ENCODE data around the gene DYRK1A.
A peak's percentile ranks its signal among the peaks of the same experiment; 100 is the strongest.

Gene DYRK1A

GRCh38 chr21:37496972-37497371 lies 130.4 kb downstream of the DYRK1A start:
- Histone ChIP-seq H3K23ac (ENCODE audit: low read length in 2 of 2) (no peak overlapping the region), H3K4me3 (ENCODE audit: insufficient read depth in 1 of 2, low read depth in 1 of 2, low read length in 2 of 2) (no peak overlapping the region), H3K27ac (ENCODE audit: low read length, poor library complexity, severe bottlenecking) (no peak overlapping the region), H4K8ac (ENCODE audit: low read length) (no peak overlapping the region), H3K79me1 (replicated peaks; ENCODE audit: low read length, poor library complexity, severe bottlenecking) (peaks cover 17% of the 10 kb centered on the region), H4K91ac (ENCODE audit: low read length) (no peak overlapping the region), H2BK12ac (ENCODE audit: low read length in 2 of 2) (no peak overlapping the region), H2BK15ac (ENCODE audit: low read depth, poor library complexity, severe bottlenecking) (no peak overlapping the region), H3K9me3 (ENCODE audit: control insufficient read depth, low read length) (peaks cover 22% of the 10 kb centered on the region), H3K9ac (ENCODE audit: low read length) (peak overlapping the region; percentile 17), H3K4me1 (ENCODE audit: control insufficient read depth, insufficient read depth, low read depth, low read length) (no peaks in the 10 kb centered on the region), H3K36me3 (ENCODE audit: control insufficient read depth in 1 of 2, insufficient read depth in 2 of 2, low read depth in 1 of 2, low read length in 2 of 2) (peaks cover 3 to 87% of the 10 kb centered on the region in 2 experiments), H3K27me3 (ENCODE audit: control insufficient read depth in 1 of 2, insufficient read depth in 1 of 2, low read length in 2 of 2) (no peaks in the 10 kb centered on the region), H2AK5ac (ENCODE audit: low read length, severe bottlenecking) (no peak overlapping the region), H2BK5ac (ENCODE audit: low read depth, low read length, poor library complexity, severe bottlenecking) (no peak overlapping the region), H3K18ac (ENCODE audit: low read depth in 1 of 2, low read length in 2 of 2) (no peak overlapping the region), H2BK120ac (ENCODE audit: low read depth, low read length) (no peak overlapping the region), H2AFZ (ENCODE audit: low read depth, low read length) (no peak overlapping the region), H3K14ac (ENCODE audit: low read length in 2 of 2) (no peak overlapping the region), H3K4ac (ENCODE audit: low read depth in 1 of 2, low read length in 2 of 2) (no peak overlapping the region), H3K4me2 (ENCODE audit: low read length, poor library complexity, severe bottlenecking) (no peak overlapping the region)
- peak; percentile 12 for DNase-seq
- WGBS, result 100% methylated on average over 1 of the region's 4 CpGs

DNA sequence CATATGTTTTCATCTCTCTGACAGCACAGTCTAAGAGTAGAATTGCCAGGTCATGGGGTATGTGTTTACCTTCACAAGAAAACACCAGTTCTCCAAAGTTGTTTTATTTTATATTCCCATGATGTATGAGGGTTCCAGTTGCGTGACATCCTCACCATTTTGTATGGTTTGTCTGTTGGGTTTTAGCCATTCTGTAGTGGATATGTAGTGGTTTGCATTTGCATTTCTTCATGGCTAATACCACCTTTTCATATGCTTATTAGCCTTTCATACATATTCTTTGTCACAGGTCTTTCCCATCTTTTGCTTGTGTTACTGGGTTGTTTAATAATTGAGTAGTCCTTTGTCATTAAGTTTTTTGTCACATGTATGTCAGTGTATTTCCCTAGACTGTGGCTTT lies 132.1 kb downstream of the DYRK1A start:
- WGBS, result no CpG with 5 or more reads among the region's 1 CpG
- no peak overlapping the region for H3K14ac ChIP-seq (ENCODE audit: low read length in 2 of 2)
- H3K4me3 ChIP-seq (ENCODE audit: insufficient read depth in 1 of 2, low read depth in 1 of 2, low read length in 2 of 2), result no peak overlapping the region
- H3K4ac ChIP-seq (ENCODE audit: low read depth in 1 of 2, low read length in 2 of 2), result no peak overlapping the region
- peaks cover 16% of the 10 kb centered on the region for H3K79me1 ChIP-seq (replicated peaks; ENCODE audit: low read length, poor library complexity, severe bottlenecking)
- no peaks in the 10 kb centered on the region for H3K27me3 ChIP-seq (ENCODE audit: control insufficient read depth in 1 of 2, insufficient read depth in 1 of 2, low read length in 2 of 2)
- no peaks in the 10 kb centered on the region for H3K4me1 ChIP-seq (ENCODE audit: control insufficient read depth, insufficient read depth, low read depth, low read length)
- no peak overlapping the region for H3K4me2 ChIP-seq (ENCODE audit: low read length, poor library complexity, severe bottlenecking)
- no peak overlapping the region for H3K23ac ChIP-seq (ENCODE audit: low read length in 2 of 2)
- H2BK15ac ChIP-seq (ENCODE audit: low read depth, poor library complexity, severe bottlenecking), result no peak overlapping the region
- no peak overlapping the region for H2BK12ac ChIP-seq (ENCODE audit: low read length in 2 of 2)
- H3K9me3 ChIP-seq (ENCODE audit: control insufficient read depth, low read length), result peaks cover 37% of the 10 kb centered on the region
- H4K8ac ChIP-seq (ENCODE audit: low read length), result no peak overlapping the region
- no peak overlapping the region for H2BK5ac ChIP-seq (ENCODE audit: low read depth, low read length, poor library complexity, severe bottlenecking)
- DNase-seq, result no peak
- no peak overlapping the region for H4K91ac ChIP-seq (ENCODE audit: low read length)
- H2AFZ ChIP-seq (ENCODE audit: low read depth, low read length), result no peak overlapping the region
- H3K36me3 ChIP-seq (ENCODE audit: control insufficient read depth in 1 of 2, insufficient read depth in 2 of 2, low read depth in 1 of 2, low read length in 2 of 2), result peaks cover 3 to 87% of the 10 kb centered on the region in 2 experiments
- H3K27ac ChIP-seq (ENCODE audit: low read length, poor library complexity, severe bottlenecking), result no peak overlapping the region
- H3K9ac ChIP-seq (ENCODE audit: low read length), result no peak overlapping the region
- H2BK120ac ChIP-seq (ENCODE audit: low read depth, low read length), result no peak overlapping the region
- H2AK5ac ChIP-seq (ENCODE audit: low read length, severe bottlenecking), result no peak overlapping the region
- no peak overlapping the region for H3K18ac ChIP-seq (ENCODE audit: low read depth in 1 of 2, low read length in 2 of 2)

GRCh38 chr21:37502947-37503346 lies 136.4 kb downstream of the DYRK1A start:
- Histone ChIP-seq H3K18ac (ENCODE audit: low read depth in 1 of 2, low read length in 2 of 2) (no peak overlapping the region), H2BK15ac (ENCODE audit: low read depth, poor library complexity, severe bottlenecking) (no peak overlapping the region), H3K79me1 (replicated peaks; ENCODE audit: low read length, poor library complexity, severe bottlenecking) (peaks cover 23% of the 10 kb centered on the region), H3K27me3 (ENCODE audit: control insufficient read depth in 1 of 2, insufficient read depth in 1 of 2, low read length in 2 of 2) (no peaks in the 10 kb centered on the region), H3K36me3 (ENCODE audit: control insufficient read depth in 1 of 2, insufficient read depth in 2 of 2, low read depth in 1 of 2, low read length in 2 of 2) (peaks cover 23 to 81% of the 10 kb centered on the region in 2 experiments), H3K23ac (ENCODE audit: low read length in 2 of 2) (no peak overlapping the region), H2BK12ac (ENCODE audit: low read length in 2 of 2) (no peak overlapping the region), H4K91ac (ENCODE audit: low read length) (no peak overlapping the region), H2AFZ (ENCODE audit: low read depth, low read length) (no peak overlapping the region), H2BK5ac (ENCODE audit: low read depth, low read length, poor library complexity, severe bottlenecking) (no peak overlapping the region), H3K9me3 (ENCODE audit: control insufficient read depth, low read length) (peaks cover 37% of the 10 kb centered on the region), H3K4ac (ENCODE audit: low read depth in 1 of 2, low read length in 2 of 2) (no peak overlapping the region), H3K14ac (ENCODE audit: low read length in 2 of 2) (no peak overlapping the region), H2AK5ac (ENCODE audit: low read length, severe bottlenecking) (no peak overlapping the region), H3K9ac (ENCODE audit: low read length) (no peak overlapping the region), H3K4me1 (ENCODE audit: control insufficient read depth, insufficient read depth, low read depth, low read length) (peaks cover 2% of the 10 kb centered on the region), H3K27ac (ENCODE audit: low read length, poor library complexity, severe bottlenecking) (no peak overlapping the region), H3K4me3 (ENCODE audit: insufficient read depth in 1 of 2, low read depth in 1 of 2, low read length in 2 of 2) (no peak overlapping the region), H4K8ac (ENCODE audit: low read length) (no peak overlapping the region), H3K4me2 (ENCODE audit: low read length, poor library complexity, severe bottlenecking) (no peak overlapping the region), H2BK120ac (ENCODE audit: low read depth, low read length) (no peak overlapping the region)
- no peak for DNase-seq
- 100% methylated on average over 3 of the region's 3 CpGs for WGBS

DNA sequence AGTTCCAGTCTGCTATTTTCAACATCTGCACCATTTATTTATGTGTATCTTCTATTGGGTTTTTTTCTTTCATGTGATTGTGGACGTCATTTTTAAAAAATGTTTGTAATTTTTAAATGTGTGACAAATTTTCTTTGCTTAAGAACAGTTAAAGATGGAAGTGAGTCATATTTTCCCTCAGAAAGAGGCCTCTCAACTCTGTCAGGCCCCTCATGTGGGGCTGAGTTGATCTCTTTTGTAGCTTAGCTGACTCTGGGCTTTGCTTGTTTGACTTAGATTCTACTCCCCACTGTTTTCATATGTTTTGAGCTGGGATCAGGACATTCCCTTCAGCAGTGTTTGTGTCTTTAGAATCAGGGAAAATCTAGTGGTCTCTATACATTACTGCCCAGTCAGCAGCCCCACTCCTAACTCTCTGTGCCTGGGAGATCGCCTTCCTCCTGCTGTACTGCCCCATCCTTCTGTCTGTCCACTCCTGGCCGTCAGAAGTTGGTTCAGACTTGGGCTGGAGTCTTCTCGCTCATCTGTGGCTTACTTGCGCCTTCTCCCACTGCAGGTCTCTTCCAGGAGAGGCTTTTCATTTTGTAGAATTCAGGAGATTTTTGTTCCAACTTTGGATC lies 137.4 kb downstream of the DYRK1A start:
- peak overlapping the region in 1 of 2 experiments; percentile 59 for H2BK12ac ChIP-seq (ENCODE audit: low read length in 2 of 2)
- no peak overlapping the region for H3K4ac ChIP-seq (ENCODE audit: low read depth in 1 of 2, low read length in 2 of 2)
- DNase-seq, result peak; percentile 85
- H3K4me3 ChIP-seq (ENCODE audit: insufficient read depth in 1 of 2, low read depth in 1 of 2, low read length in 2 of 2), result no peak overlapping the region
- no peak overlapping the region for H3K4me2 ChIP-seq (ENCODE audit: low read length, poor library complexity, severe bottlenecking)
- peaks cover 26% of the 10 kb centered on the region for H3K79me1 ChIP-seq (replicated peaks; ENCODE audit: low read length, poor library complexity, severe bottlenecking)
- no peak overlapping the region for H2BK120ac ChIP-seq (ENCODE audit: low read depth, low read length)
- peaks cover 37% of the 10 kb centered on the region for H3K9me3 ChIP-seq (ENCODE audit: control insufficient read depth, low read length)
- H3K27ac ChIP-seq (ENCODE audit: low read length, poor library complexity, severe bottlenecking), result peak overlapping the region; percentile 41
- no peak overlapping the region for H4K8ac ChIP-seq (ENCODE audit: low read length)
- H4K91ac ChIP-seq (ENCODE audit: low read length), result no peak overlapping the region
- no peak overlapping the region for H2BK5ac ChIP-seq (ENCODE audit: low read depth, low read length, poor library complexity, severe bottlenecking)
- no peak overlapping the region for H2BK15ac ChIP-seq (ENCODE audit: low read depth, poor library complexity, severe bottlenecking)
- peaks cover 27 to 81% of the 10 kb centered on the region in 2 experiments for H3K36me3 ChIP-seq (ENCODE audit: control insufficient read depth in 1 of 2, insufficient read depth in 2 of 2, low read depth in 1 of 2, low read length in 2 of 2)
- no peak overlapping the region for H2AK5ac ChIP-seq (ENCODE audit: low read length, severe bottlenecking)
- no peak overlapping the region for H2AFZ ChIP-seq (ENCODE audit: low read depth, low read length)
- no peak overlapping the region for H3K9ac ChIP-seq (ENCODE audit: low read length)
- peaks cover 2% of the 10 kb centered on the region for H3K4me1 ChIP-seq (ENCODE audit: control insufficient read depth, insufficient read depth, low read depth, low read length)
- no peak overlapping the region for H3K14ac ChIP-seq (ENCODE audit: low read length in 2 of 2)
- no peaks in the 10 kb centered on the region for H3K27me3 ChIP-seq (ENCODE audit: control insufficient read depth in 1 of 2, insufficient read depth in 1 of 2, low read length in 2 of 2)
- WGBS, result 69% methylated on average over 5 of the region's 5 CpGs
- H3K23ac ChIP-seq (ENCODE audit: low read length in 2 of 2), result no peak overlapping the region
- peak overlapping the region; percentile 45 to 46 for H3K18ac ChIP-seq (ENCODE audit: low read depth in 1 of 2, low read length in 2 of 2)

Data from mesenchymal stem cell (in vitro differentiated cells and primary cell).